Measurements from ENCODE around the gene ZNF689. TPM values are rescaled to one million over a fixed set of nuclear protein-coding genes. Genes with fewer than 3 reads are reported as not detected.
A peak's percentile ranks its signal among the peaks of the same experiment; 100 is the strongest.
"Not testable (repeated sequence)": the region's sequence is repeated elsewhere in the genome, so short reads cannot be mapped to it uniquely, and the experiment has no call there.

Gene ZNF689
- total and polyA plus RNA-seq, 4 donors = 3.0 to 9.5 (median 4.7) TPM

GRCh38 chr16:30637944-30638343, 27.8 kb upstream of the ZNF689 start:
- no peak for TF ChIP-seq CTCF (IDR thresholded peaks at IDR 0.05; ENCODE audit: control extremely low read depth, extremely low read depth)
- H3K27ac ChIP-seq (ENCODE audit: low read depth in 1 of 2, low read length in 1 of 2) = no peak overlapping the region
- WGBS, 2 donors = 4 to 13% methylated on average over 1 of the region's 1 CpG
- H3K27me3 ChIP-seq (ENCODE audit: control insufficient read depth in 3 of 3, insufficient read depth in 3 of 3, low read length in 2 of 3) = no peaks in the 10 kb centered on the region
- ATAC-seq (ENCODE audit: insufficient read depth, low FRiP score) (no peak), DNase-seq (peak in 1 of 3 donors; percentile 47)
- no peaks in the 10 kb centered on the region for H3K36me3 ChIP-seq (ENCODE audit: control insufficient read depth in 4 of 4, insufficient read depth in 4 of 4, low read length in 4 of 4)
- H3K9ac ChIP-seq (ENCODE audit: insufficient read depth in 1 of 2, low read length in 2 of 2) = no peak overlapping the region
- H3K4me1 ChIP-seq (ENCODE audit: control insufficient read depth in 5 of 5, insufficient read depth in 5 of 5, low read length in 5 of 5) = peaks cover 0 to 3% (median 0%) of the 10 kb centered on the region in 5 donors
- H3K4me3 ChIP-seq = no peak overlapping the region
- H3K9me3 ChIP-seq (ENCODE audit: control insufficient read depth in 4 of 4, insufficient read depth in 3 of 4, low read length in 3 of 4) = no peaks in the 10 kb centered on the region

GRCh38 chr16:30637139-30637538, 26.9 kb upstream of the ZNF689 start:
- WGBS, 2 donors = 93 to 95% methylated on average over 10 of the region's 10 CpGs
- not testable (repeated sequence) for ATAC-seq (ENCODE audit: insufficient read depth, low FRiP score); H3K27ac ChIP-seq (ENCODE audit: low read depth in 1 of 2, low read length in 1 of 2)

GRCh38 chr16:30636599-30636998, 26.4 kb upstream of the ZNF689 start:
- 93 to 95% methylated on average over 7 of the region's 7 CpGs for WGBS, 2 donors
- H3K9ac ChIP-seq (ENCODE audit: insufficient read depth in 1 of 2, low read length in 2 of 2) = no peak overlapping the region

More at GRCh38 chr16:30637139-30637538, 26.9 kb upstream of the ZNF689 start:
- not testable (repeated sequence) for H3K4me3 ChIP-seq; H3K9me3 ChIP-seq (ENCODE audit: control insufficient read depth in 4 of 4, insufficient read depth in 3 of 4, low read length in 3 of 4); H3K27me3 ChIP-seq (ENCODE audit: control insufficient read depth in 3 of 3, insufficient read depth in 3 of 3, low read length in 2 of 3); H3K36me3 ChIP-seq (ENCODE audit: control insufficient read depth in 4 of 4, insufficient read depth in 4 of 4, low read length in 4 of 4); H3K4me1 ChIP-seq (ENCODE audit: control insufficient read depth in 5 of 5, insufficient read depth in 5 of 5, low read length in 5 of 5); DNase-seq; H3K9ac ChIP-seq (ENCODE audit: insufficient read depth in 1 of 2, low read length in 2 of 2)

GRCh38 chr16:30633526-30633925, 23.3 kb upstream of the ZNF689 start:
- H3K4me3 ChIP-seq = peak overlapping the region; percentile 8
- H3K9ac ChIP-seq (ENCODE audit: insufficient read depth in 1 of 2, low read length in 2 of 2) = peak overlapping the region; percentile 80 to 90
- H3K27ac ChIP-seq (ENCODE audit: low read depth in 1 of 2, low read length in 1 of 2) = peak overlapping the region; percentile 79 to 87
- H3K4me1 ChIP-seq (ENCODE audit: control insufficient read depth in 5 of 5, insufficient read depth in 5 of 5, low read length in 5 of 5) = peaks cover 0 to 3% (median 0%) of the 10 kb centered on the region in 5 donors
- no peak for DNase-seq
- ATAC-seq (ENCODE audit: insufficient read depth, low FRiP score) = no peak
- no peak for TF ChIP-seq CTCF (IDR thresholded peaks at IDR 0.05; ENCODE audit: control extremely low read depth, extremely low read depth)
- H3K36me3 ChIP-seq (ENCODE audit: control insufficient read depth in 4 of 4, insufficient read depth in 4 of 4, low read length in 4 of 4) = no peaks in the 10 kb centered on the region
- WGBS, 2 donors = 76 to 84% methylated on average over 17 of the region's 17 CpGs
- no peaks in the 10 kb centered on the region for H3K9me3 ChIP-seq (ENCODE audit: control insufficient read depth in 4 of 4, insufficient read depth in 3 of 4, low read length in 3 of 4)
- no peaks in the 10 kb centered on the region for H3K27me3 ChIP-seq (ENCODE audit: control insufficient read depth in 3 of 3, insufficient read depth in 3 of 3, low read length in 2 of 3)

More at GRCh38 chr16:30636599-30636998, 26.4 kb upstream of the ZNF689 start:
- Histone ChIP-seq H3K27me3 (ENCODE audit: control insufficient read depth in 3 of 3, insufficient read depth in 3 of 3, low read length in 2 of 3) (no peaks in the 10 kb centered on the region), H3K4me1 (ENCODE audit: control insufficient read depth in 5 of 5, insufficient read depth in 5 of 5, low read length in 5 of 5) (peaks cover 0 to 3% (median 0%) of the 10 kb centered on the region in 5 donors), H3K9me3 (ENCODE audit: control insufficient read depth in 4 of 4, insufficient read depth in 3 of 4, low read length in 3 of 4) (no peaks in the 10 kb centered on the region), H3K4me3 (no peak overlapping the region), H3K36me3 (ENCODE audit: control insufficient read depth in 4 of 4, insufficient read depth in 4 of 4, low read length in 4 of 4) (no peaks in the 10 kb centered on the region), H3K27ac (ENCODE audit: low read depth in 1 of 2, low read length in 1 of 2) (no peak overlapping the region)
- TF ChIP-seq CTCF (IDR thresholded peaks at IDR 0.05; ENCODE audit: control extremely low read depth, extremely low read depth) = no peak
- ATAC-seq (ENCODE audit: insufficient read depth, low FRiP score) (no peak), DNase-seq (no peak)

GRCh38 chr16:30632454-30632853, 22.3 kb upstream of the ZNF689 start:
- not testable (repeated sequence) for H3K4me1 ChIP-seq (ENCODE audit: control insufficient read depth in 5 of 5, insufficient read depth in 5 of 5, low read length in 5 of 5); H3K27me3 ChIP-seq (ENCODE audit: control insufficient read depth in 3 of 3, insufficient read depth in 3 of 3, low read length in 2 of 3); H3K4me3 ChIP-seq; ATAC-seq (ENCODE audit: insufficient read depth, low FRiP score); DNase-seq; H3K27ac ChIP-seq (ENCODE audit: low read depth in 1 of 2, low read length in 1 of 2); H3K36me3 ChIP-seq (ENCODE audit: control insufficient read depth in 4 of 4, insufficient read depth in 4 of 4, low read length in 4 of 4); H3K9me3 ChIP-seq (ENCODE audit: control insufficient read depth in 4 of 4, insufficient read depth in 3 of 4, low read length in 3 of 4); H3K9ac ChIP-seq (ENCODE audit: insufficient read depth in 1 of 2, low read length in 2 of 2)
- 71 to 91% methylated on average over 7 of the region's 7 CpGs for WGBS, 2 donors
